Duodenal mucosa (tissue), 2 donors: ENCODE data around the gene MYF6.

Source experiments
- H3K27ac ChIP-seq: one replicate; pipeline ENCODE4 v1.7.0; 2013; ENCODE audit warnings: low read depth, low read length
- H3K27me3 ChIP-seq, 2 donors: one replicate each; pipeline ENCODE4 v1.7.0; 2013; ENCODE audit warnings: low read length in 2 of 2, control low read depth in 1 of 2; ENCODE audit not compliant: insufficient read depth in 2 of 2, control insufficient read depth in 1 of 2
- H3K36me3 ChIP-seq, 2 donors: one replicate each; pipeline ENCODE4 v1.7.0; 2013; ENCODE audit warnings: low read length in 2 of 2, control low read depth in 1 of 2; ENCODE audit not compliant: insufficient read depth in 2 of 2, control insufficient read depth in 1 of 2
- H3K4me1 ChIP-seq, 2 donors: one replicate each; pipeline ENCODE4 v1.7.0; 2013; ENCODE audit warnings: low read length in 2 of 2, control low read depth in 1 of 2; ENCODE audit not compliant: insufficient read depth in 2 of 2, control insufficient read depth in 1 of 2
- H3K4me3 ChIP-seq, 2 donors: one replicate each; pipeline ENCODE4 v1.7.0; 2013; ENCODE audit warnings: low read length in 2 of 2, low read depth in 1 of 2
- H3K9ac ChIP-seq, 2 donors: one replicate each; pipeline ENCODE4 v1.7.0; 2013; ENCODE audit warnings: low read length in 2 of 2, low read depth in 1 of 2
- H3K9me3 ChIP-seq, 2 donors: one replicate each; pipeline ENCODE4 v1.7.0; 2013; ENCODE audit warnings: low read length in 2 of 2, control low read depth in 1 of 2; ENCODE audit not compliant: control insufficient read depth in 1 of 2

Gene MYF6

GRCh38 chr12:80704420-80704819, 3.0 kb upstream of the MYF6 start:
- no peaks in the 10 kb centered on the region for H3K4me1 ChIP-seq
- no peaks in the 10 kb centered on the region for H3K9me3 ChIP-seq
- H3K9ac ChIP-seq, result no peak overlapping the region
- H3K27me3 ChIP-seq, result peaks cover 0 to 5% of the 10 kb centered on the region in 2 donors
- H3K27ac ChIP-seq, result no peak overlapping the region
- no peaks in the 10 kb centered on the region for H3K36me3 ChIP-seq
- H3K4me3 ChIP-seq, result no peak overlapping the region

DNA sequence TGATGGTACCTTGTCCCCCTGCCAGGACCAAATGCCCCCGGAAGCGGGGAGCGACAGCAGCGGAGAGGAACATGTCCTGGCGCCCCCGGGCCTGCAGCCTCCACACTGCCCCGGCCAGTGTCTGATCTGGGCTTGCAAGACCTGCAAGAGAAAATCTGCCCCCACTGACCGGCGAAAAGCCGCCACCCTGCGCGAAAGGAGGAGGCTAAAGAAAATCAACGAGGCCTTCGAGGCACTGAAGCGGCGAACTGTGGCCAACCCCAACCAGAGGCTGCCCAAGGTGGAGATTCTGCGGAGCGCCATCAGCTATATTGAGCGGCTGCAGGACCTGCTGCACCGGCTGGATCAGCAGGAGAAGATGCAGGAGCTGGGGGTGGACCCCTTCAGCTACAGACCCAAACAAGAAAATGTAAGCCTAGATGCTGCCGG, 410 bp downstream of the MYF6 start:
- no peaks in the 10 kb centered on the region for H3K4me1 ChIP-seq
- peaks cover 0 to 5% of the 10 kb centered on the region in 2 donors for H3K27me3 ChIP-seq
- H3K9me3 ChIP-seq, result no peaks in the 10 kb centered on the region
- no peaks in the 10 kb centered on the region for H3K36me3 ChIP-seq
- no peak overlapping the region for H3K27ac ChIP-seq
- no peak overlapping the region for H3K4me3 ChIP-seq
- no peak overlapping the region for H3K9ac ChIP-seq

DNA sequence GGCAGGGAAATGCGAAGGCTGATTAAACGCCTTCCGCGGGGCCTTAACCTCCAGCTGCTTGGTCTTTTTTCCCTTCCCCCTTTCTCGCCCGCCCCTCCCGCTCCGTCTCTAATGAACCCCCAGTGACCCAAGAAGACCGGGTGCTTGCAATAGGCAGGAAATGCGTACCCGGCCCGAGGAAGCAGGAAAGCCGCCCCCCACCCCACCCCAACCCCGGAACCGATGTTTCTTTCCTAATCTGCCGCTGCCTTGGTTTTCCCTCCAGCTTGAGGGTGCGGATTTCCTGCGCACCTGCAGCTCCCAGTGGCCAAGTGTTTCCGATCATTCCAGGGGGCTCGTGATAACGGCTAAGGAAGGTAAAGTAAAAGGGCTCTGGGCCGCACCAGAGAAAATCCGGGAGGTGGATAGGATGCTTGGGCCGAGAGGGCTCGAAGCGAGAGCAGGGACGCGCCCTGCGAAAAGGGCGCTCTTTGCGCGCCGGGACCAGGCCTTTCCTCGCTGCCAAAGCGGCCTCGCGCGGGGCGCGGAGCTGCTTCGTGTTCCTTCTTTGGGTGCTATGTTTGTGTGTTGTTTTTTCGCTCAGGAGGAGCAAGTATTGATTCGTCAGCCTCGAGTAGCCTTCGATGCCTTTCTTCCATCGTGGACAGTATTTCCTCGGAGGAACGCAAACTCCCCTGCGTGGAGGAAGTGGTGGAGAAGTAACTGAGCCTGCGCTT, 983 bp downstream of the MYF6 start:
- H3K9ac ChIP-seq, result no peak overlapping the region
- H3K4me1 ChIP-seq, result no peaks in the 10 kb centered on the region
- H3K27me3 ChIP-seq, result peaks cover 0 to 6% of the 10 kb centered on the region in 2 donors
- no peak overlapping the region for H3K4me3 ChIP-seq
- H3K9me3 ChIP-seq, result no peaks in the 10 kb centered on the region
- no peak overlapping the region for H3K27ac ChIP-seq
- no peaks in the 10 kb centered on the region for H3K36me3 ChIP-seq

GRCh38 chr12:80708975-80709328, 1.5 kb downstream of the MYF6 start:
- H3K27me3 ChIP-seq, result peaks cover 0 to 10% of the 10 kb centered on the region in 2 donors
- H3K9me3 ChIP-seq, result no peaks in the 10 kb centered on the region
- H3K9ac ChIP-seq, result no peak overlapping the region
- no peaks in the 10 kb centered on the region for H3K36me3 ChIP-seq
- no peaks in the 10 kb centered on the region for H3K4me1 ChIP-seq
- H3K27ac ChIP-seq, result no peak overlapping the region
- H3K4me3 ChIP-seq, result no peak overlapping the region

DNA sequence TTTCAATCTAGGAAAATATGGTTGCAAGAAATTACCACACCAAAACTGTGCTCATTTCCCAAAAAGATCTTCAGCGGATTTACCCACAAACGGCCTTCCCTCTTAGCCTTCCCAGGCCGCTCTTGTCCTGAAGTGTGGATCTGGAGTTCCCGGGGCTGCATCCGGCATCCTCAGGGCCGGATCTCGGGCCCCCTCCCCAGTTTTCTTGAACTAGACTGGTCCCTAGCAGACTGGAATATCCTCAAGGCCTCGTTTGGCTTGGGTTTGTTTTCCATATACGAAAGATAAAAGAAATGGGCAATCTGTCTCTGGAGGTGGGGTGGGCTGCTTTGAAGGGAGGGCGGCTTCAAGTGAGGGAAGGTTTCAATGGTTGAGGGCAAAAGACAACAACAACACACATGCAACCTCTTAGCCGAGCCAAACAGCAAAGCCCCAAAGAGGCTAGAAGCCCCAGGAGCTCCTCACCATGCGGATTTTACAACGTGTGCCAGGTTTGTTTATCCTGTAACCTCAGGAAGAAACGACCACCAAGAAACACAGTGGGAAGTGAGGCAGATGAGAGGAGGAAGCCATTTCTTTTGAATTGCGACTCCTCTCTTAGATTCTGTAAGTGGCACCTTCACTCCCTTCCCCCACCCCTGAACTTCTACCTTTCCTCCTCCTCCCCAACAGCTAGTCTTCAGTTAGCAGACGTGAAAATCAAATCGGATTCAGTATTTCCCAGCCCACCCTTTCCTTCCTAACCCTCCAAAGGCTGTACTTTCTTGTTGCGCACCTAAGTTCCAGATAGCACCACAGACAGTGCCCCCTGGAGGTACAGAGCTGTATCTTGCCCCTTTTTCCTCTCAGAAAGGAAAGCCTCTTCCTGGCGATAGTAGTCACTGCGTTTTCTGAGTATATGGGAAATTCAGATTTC, 2.6 kb downstream of the MYF6 start:
- Histone ChIP-seq H3K36me3 (no peaks in the 10 kb centered on the region), H3K27me3 (peaks cover 4 to 21% of the 10 kb centered on the region in 2 donors), H3K27ac (no peak overlapping the region), H3K4me3 (no peak overlapping the region), H3K4me1 (no peaks in the 10 kb centered on the region), H3K9ac (no peak overlapping the region), H3K9me3 (no peaks in the 10 kb centered on the region)

DNA sequence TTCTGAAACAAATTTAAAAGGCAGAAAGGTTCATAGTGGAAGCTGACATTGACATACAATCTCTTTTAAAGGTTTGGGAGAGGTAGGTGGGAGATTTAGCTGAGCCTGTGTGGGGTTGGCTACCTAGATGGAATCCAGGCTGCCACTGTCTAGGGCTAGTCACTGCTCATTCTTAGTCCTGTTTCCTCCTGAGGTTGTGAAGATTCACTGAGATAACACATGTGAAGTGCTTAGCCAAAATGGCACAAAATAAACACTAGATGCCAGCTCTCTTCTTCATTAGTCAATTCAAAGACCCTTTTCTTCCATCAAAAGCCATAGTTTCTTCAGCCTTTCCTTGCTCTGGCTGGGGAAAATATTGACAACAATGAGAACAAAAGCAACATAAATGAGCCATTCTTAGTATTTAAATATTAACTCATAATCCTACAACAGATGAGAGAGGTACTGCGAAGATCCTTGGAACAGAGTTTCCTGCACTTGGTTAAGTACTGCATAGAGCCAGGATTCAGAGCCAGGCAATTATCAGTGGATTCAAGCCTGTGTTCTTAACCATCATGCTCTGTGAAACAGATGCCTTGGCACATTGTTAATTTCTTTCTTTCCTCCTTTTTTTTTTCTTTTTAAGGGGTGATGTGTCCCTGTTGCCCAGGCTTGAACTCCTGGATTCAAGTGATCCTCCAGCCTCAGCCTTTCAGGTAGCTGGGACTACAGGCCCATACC, 3.5 kb downstream of the MYF6 start:
- H3K9ac ChIP-seq, result no peak overlapping the region

DNA sequence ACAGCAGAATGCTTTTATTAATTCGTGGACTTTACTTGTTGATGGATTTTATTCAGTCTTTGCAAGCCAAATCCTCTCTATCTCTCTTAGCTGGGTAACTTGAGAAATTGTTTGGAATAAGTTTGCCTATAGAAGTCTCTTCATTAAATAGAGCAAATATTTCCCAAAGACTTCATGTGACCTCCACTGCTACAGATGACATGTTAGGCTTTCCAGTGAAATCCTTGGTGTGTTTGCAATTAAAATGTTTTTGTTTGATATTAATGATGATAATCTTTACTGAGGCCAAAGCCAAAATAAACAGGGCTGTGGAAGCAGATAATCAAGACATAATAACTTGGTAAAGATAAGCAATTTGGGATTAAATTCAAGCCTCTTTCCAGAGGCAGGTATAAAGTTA, 4.4 kb downstream of the MYF6 start:
- no peaks in the 10 kb centered on the region for H3K9me3 ChIP-seq
- no peaks in the 10 kb centered on the region for H3K4me1 ChIP-seq
- no peaks in the 10 kb centered on the region for H3K36me3 ChIP-seq
- H3K9ac ChIP-seq, result no peak overlapping the region
- peaks cover 4 to 37% of the 10 kb centered on the region in 2 donors for H3K27me3 ChIP-seq
- H3K27ac ChIP-seq, result no peak overlapping the region
- no peak overlapping the region for H3K4me3 ChIP-seq

More for the DNA sequence above, 3.5 kb downstream of the MYF6 start:
- no peak overlapping the region for H3K4me3 ChIP-seq
- H3K27ac ChIP-seq, result no peak overlapping the region
- H3K36me3 ChIP-seq, result no peaks in the 10 kb centered on the region
- no peaks in the 10 kb centered on the region for H3K9me3 ChIP-seq
- no peaks in the 10 kb centered on the region for H3K4me1 ChIP-seq
- peaks cover 4 to 30% of the 10 kb centered on the region in 2 donors for H3K27me3 ChIP-seq

GRCh38 chr12:80712866-80713265, 5.4 kb downstream of the MYF6 start:
- Histone ChIP-seq H3K27me3 (peaks cover 4 to 37% of the 10 kb centered on the region in 2 donors), H3K36me3 (no peaks in the 10 kb centered on the region), H3K9me3 (no peaks in the 10 kb centered on the region), H3K9ac (no peak overlapping the region), H3K4me1 (no peaks in the 10 kb centered on the region), H3K4me3 (no peak overlapping the region), H3K27ac (no peak overlapping the region)

- H3K36me3 ChIP-seq, result no peaks in the 10 kb centered on the region
- no peaks in the 10 kb centered on the region for H3K9me3 ChIP-seq
- no peak overlapping the region for H3K9ac ChIP-seq
- H3K27me3 ChIP-seq, result peaks cover 4 to 37% of the 10 kb centered on the region in 2 donors
- H3K4me1 ChIP-seq, result no peaks in the 10 kb centered on the region
- H3K4me3 ChIP-seq, result no peak overlapping the region
- H3K27ac ChIP-seq, result no peak overlapping the region
Measured at GRCh38 chr12:80713419-80713818, 6.0 kb downstream of the MYF6 start.

DNA sequence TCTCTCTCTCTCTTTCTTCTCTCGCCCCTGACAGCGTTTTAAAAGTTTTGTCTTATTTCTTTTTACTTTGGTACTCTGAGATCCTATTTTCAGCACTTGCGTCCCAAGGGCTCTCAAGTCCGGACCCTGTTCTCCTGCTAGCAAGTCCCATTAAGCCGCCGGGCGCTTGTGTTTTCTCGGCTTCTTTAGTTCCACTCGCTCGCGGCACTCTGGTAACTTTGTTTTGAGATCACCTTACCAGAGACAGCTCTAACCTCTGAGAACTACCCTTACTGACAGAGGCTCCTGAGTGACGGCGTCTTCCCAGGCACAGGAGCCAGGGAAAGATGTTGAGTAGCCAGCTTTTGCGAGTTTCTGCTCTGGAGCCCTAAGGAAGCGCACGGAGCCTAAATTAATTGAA, 6.6 kb downstream of the MYF6 start:
- H3K9me3 ChIP-seq, result no peaks in the 10 kb centered on the region
- H3K36me3 ChIP-seq, result no peaks in the 10 kb centered on the region
- H3K4me1 ChIP-seq, result no peaks in the 10 kb centered on the region
- H3K27me3 ChIP-seq, result peaks cover 4 to 33% of the 10 kb centered on the region in 2 donors
- H3K9ac ChIP-seq, result no peak overlapping the region
- no peak overlapping the region for H3K4me3 ChIP-seq
- no peak overlapping the region for H3K27ac ChIP-seq
